Ishikawa (cell line): ENCODE data around the gene TMEM88.

ENCODE experiments used
- CEBPB ChIP-seq: IDR thresholded peaks from 2 replicates; pipeline ENCODE4 v1.6.1; 2012
- CREB1 ChIP-seq: IDR thresholded peaks from 2 replicates; pipeline ENCODE4 v1.6.1; 2012; ENCODE audit warnings: low read depth
- EGR1 ChIP-seq: IDR thresholded peaks from 2 replicates; pipeline ENCODE4 v1.6.1; 2012
- EP300 ChIP-seq: IDR thresholded peaks from 2 replicates; pipeline ENCODE4 v1.6.1; 2012; ENCODE audit warnings: borderline replicate concordance
- FOXM1 ChIP-seq: IDR thresholded peaks from 2 replicates; pipeline ENCODE4 v1.6.1; 2012; ENCODE audit warnings: low read depth, borderline replicate concordance
- MAX ChIP-seq: IDR thresholded peaks from 2 replicates; pipeline ENCODE4 v1.6.1; 2012
- NFIC ChIP-seq: IDR thresholded peaks from 2 replicates; pipeline ENCODE4 v1.6.1; 2012
- RAD21 ChIP-seq: IDR thresholded peaks from 2 replicates; pipeline ENCODE4 v1.6.1; 2012; ENCODE audit warnings: low read depth
- REST ChIP-seq: IDR thresholded peaks from 2 replicates; pipeline ENCODE4 v1.6.1; 2012; ENCODE audit warnings: low read depth, mild to moderate bottlenecking
- TAF1 ChIP-seq: IDR thresholded peaks from 2 replicates; pipeline ENCODE4 v1.6.1; 2012; ENCODE audit warnings: low read depth, mild to moderate bottlenecking
- TCF12 ChIP-seq: IDR thresholded peaks from 2 replicates; pipeline ENCODE4 v1.6.1; 2012; ENCODE audit warnings: low read depth
- TEAD4 ChIP-seq: IDR thresholded peaks from 2 replicates; pipeline ENCODE4 v1.6.1; 2012
- USF1 ChIP-seq: IDR thresholded peaks from 2 replicates; pipeline ENCODE4 v1.6.1; 2012
- YY1 ChIP-seq: IDR thresholded peaks from 2 replicates; pipeline ENCODE4 v1.6.1; 2012; ENCODE audit warnings: low read depth
- ZBTB7A ChIP-seq: IDR thresholded peaks from 2 replicates; pipeline ENCODE4 v1.6.1; 2012; ENCODE audit warnings: low read depth

The TMEM88 gene

GRCh38 chr17:7844292-7845154 lies 10.3 kb upstream of the TMEM88 start:
- TF ChIP-seq REST (no peak), MAX (peak; percentile 33; the same call in 1 of the 2 replicates), CEBPB (no peak), EP300 (peak; percentile 61; the same call in 1 of the 2 replicates), TAF1 (peak; percentile 25), ZBTB7A (peak; percentile 87)

- TF ChIP-seq TEAD4 (no peak), TAF1 (no peak), YY1 (no peak), USF1 (no peak), EP300 (no peak), CREB1 (no peak), EGR1 (no peak), NFIC (no peak), FOXM1 (no peak), CEBPB (no peak), TCF12 (no peak), RAD21 (no peak), ZBTB7A (no peak), MAX (no peak), REST (no peak)
These were observed 9.4 kb upstream of the TMEM88 start for GRCh38 chr17:7845359-7846062.

- no peak for TF ChIP-seq CEBPB
- TF ChIP-seq USF1 = no peak
- TF ChIP-seq TCF12 = no peak
- no peak for TF ChIP-seq NFIC
- no peak for TF ChIP-seq CREB1
- TF ChIP-seq ZBTB7A = no peak
- TF ChIP-seq MAX = no peak
- TF ChIP-seq TEAD4 = no peak
- no peak for TF ChIP-seq RAD21
- no peak for TF ChIP-seq EP300
- no peak for TF ChIP-seq YY1
- no peak for TF ChIP-seq FOXM1
These were observed 8.7 kb upstream of the TMEM88 start for GRCh38 chr17:7846063-7846735.

- TF ChIP-seq EGR1 (no peak), NFIC (no peak), TAF1 (no peak), RAD21 (no peak), FOXM1 (no peak), EP300 (no peak), ZBTB7A (no peak)
These were observed 7.9 kb upstream of the TMEM88 start for GRCh38 chr17:7846765-7847661.
